HFFc6 (cell line): Measurements from ENCODE around the gene GNB1. TPM values are rescaled to one million over a fixed set of nuclear protein-coding genes. Genes with fewer than 3 reads are reported as not detected.
A peak's percentile ranks its signal among the peaks of the same experiment; 100 is the strongest.

Source experiments
- DNase-seq: peaks from one replicate; pipeline ENCODE4 v3.0.0-alpha.2; 2018
- H3K27ac Mint-ChIP-seq: 2 replicates; pipeline ENCODE4 v1.8.0; 2020; ENCODE audit warnings: mild to moderate bottlenecking, mixed read lengths
- H3K27me3 Mint-ChIP-seq: 2 replicates; pipeline ENCODE4 v1.8.0; 2021; ENCODE audit warnings: mild to moderate bottlenecking, moderate library complexity, mixed read lengths; ENCODE audit not compliant: insufficient read depth
- H3K36me3 Mint-ChIP-seq: 2 replicates; pipeline ENCODE4 v1.8.0; 2021; ENCODE audit warnings: low read depth, mixed read lengths
- H3K4me1 Mint-ChIP-seq: 2 replicates; pipeline ENCODE4 v1.8.0; 2020; ENCODE audit warnings: low read depth, mixed read lengths
- H3K4me3 Mint-ChIP-seq: 2 replicates; pipeline ENCODE4 v1.8.0; 2020; ENCODE audit warnings: mild to moderate bottlenecking, moderate library complexity, mixed read lengths
- H3K9me3 Mint-ChIP-seq: 2 replicates; pipeline ENCODE4 v1.8.0; 2020; ENCODE audit warnings: mild to moderate bottlenecking, mixed read lengths
- total RNA-seq, 6 experiments: library from RNA; stranded (reverse); fragmentation: NEBNext Ultra II Directional; extraction: Animal tissue kit (Norgen Biotek cat#: 25700); gene quantifications; 2 replicates in 1 of 6; 3 replicates in 5 of 6; pipeline ENCODE4 v1.2.3, GENCODE V29; 2021
- TF ChIP-seq, protein P1 (sequence below): fragments of 200-600 bp; sonication (generic); IDR thresholded peaks from 2 replicates; pipeline ENCODE4 v1.5.0; 2021; ENCODE audit warnings: antibody characterized with exemption, mild to moderate bottlenecking

Gene GNB1
- total RNA-seq, 6 experiments from 2014 or later: 502 to 618 (median 574) TPM

DNA sequence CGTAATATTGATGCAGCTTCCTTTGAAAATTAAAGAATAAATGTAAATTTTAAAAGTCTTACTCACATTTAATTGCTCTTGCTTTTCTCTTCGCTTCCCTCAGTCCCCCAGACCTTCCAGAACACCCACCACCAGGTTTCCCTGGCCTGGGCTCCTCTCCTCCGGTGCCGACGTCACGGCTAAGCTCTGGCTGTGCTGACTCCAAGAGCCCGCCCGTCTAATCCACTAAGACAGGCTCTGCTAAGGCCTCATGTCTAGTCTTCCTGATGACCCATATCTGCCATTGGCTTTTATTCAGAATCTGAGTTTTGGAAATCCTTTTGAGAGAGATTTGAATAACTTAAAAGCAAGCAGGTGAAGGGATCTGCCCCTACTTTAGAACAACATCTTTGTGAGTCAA is 58.7 kb downstream of the GNB1 start:
- Mint-ChIP-seq H3K9me3 (no peaks in the 10 kb centered on the region), H3K27ac (0 out of 2 replicates have a peak overlapping the region, but pooled peaks have one; percentile 43), H3K27me3 (no peaks in the 10 kb centered on the region; the same call in 1 of the 2 replicates), H3K4me3 (no peak overlapping the region), H3K36me3 (peaks cover 32% of the 10 kb centered on the region; the same call in 1 of the 2 replicates), H3K4me1 (peaks cover 45% of the 10 kb centered on the region)
- TF ChIP-seq, protein P1, sequence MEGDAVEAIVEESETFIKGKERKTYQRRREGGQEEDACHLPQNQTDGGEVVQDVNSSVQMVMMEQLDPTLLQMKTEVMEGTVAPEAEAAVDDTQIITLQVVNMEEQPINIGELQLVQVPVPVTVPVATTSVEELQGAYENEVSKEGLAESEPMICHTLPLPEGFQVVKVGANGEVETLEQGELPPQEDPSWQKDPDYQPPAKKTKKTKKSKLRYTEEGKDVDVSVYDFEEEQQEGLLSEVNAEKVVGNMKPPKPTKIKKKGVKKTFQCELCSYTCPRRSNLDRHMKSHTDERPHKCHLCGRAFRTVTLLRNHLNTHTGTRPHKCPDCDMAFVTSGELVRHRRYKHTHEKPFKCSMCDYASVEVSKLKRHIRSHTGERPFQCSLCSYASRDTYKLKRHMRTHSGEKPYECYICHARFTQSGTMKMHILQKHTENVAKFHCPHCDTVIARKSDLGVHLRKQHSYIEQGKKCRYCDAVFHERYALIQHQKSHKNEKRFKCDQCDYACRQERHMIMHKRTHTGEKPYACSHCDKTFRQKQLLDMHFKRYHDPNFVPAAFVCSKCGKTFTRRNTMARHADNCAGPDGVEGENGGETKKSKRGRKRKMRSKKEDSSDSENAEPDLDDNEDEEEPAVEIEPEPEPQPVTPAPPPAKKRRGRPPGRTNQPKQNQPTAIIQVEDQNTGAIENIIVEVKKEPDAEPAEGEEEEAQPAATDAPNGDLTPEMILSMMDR: no peak
- DNase-seq: no peak

DNA sequence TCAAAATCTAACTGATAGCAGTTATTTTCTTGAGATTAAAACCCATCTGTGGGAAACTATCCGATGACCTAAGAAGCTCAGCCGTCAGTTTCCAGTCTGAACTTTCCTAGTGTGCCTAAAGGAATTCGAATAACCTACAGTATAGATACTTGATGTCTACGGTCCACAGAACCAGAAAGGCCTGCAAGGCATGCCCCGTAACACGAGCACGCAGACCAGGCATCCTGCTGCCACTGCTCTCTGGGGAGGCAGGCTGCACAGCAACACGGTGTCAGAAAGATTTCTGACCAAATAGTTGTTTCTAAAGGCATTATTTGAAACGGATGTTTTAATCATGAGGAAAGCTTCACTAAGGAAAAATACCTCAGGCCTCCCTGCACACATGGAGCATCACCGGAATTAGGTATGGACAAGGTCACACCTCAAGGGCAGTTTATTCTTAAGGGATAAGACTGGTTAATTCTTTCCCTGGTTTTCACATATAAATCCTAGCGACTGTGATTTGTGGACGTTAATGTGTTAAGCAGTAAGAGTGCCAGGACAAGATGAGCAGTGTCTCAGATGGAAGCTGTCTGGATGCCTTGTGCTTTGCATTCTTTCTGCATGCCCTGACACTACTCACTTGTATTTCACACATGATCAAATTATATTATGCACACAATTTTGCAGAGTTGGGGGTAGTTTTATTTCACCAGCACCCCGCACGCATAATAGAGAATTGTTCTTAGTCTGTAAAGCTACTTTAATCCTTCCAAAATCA is 63.6 kb downstream of the GNB1 start:
- no peaks in the 10 kb centered on the region for H3K9me3 Mint-ChIP-seq
- no peak for DNase-seq
- peaks cover 43% of the 10 kb centered on the region for H3K4me1 Mint-ChIP-seq
- peaks cover 3% of the 10 kb centered on the region for H3K27me3 Mint-ChIP-seq
- H3K36me3 Mint-ChIP-seq: peaks cover 21% of the 10 kb centered on the region
- H3K27ac Mint-ChIP-seq: peak overlapping the region; percentile 82
- H3K4me3 Mint-ChIP-seq: peak overlapping the region; percentile 48; the same call in 1 of the 2 replicates
- TF ChIP-seq, protein P1: no peak

DNA sequence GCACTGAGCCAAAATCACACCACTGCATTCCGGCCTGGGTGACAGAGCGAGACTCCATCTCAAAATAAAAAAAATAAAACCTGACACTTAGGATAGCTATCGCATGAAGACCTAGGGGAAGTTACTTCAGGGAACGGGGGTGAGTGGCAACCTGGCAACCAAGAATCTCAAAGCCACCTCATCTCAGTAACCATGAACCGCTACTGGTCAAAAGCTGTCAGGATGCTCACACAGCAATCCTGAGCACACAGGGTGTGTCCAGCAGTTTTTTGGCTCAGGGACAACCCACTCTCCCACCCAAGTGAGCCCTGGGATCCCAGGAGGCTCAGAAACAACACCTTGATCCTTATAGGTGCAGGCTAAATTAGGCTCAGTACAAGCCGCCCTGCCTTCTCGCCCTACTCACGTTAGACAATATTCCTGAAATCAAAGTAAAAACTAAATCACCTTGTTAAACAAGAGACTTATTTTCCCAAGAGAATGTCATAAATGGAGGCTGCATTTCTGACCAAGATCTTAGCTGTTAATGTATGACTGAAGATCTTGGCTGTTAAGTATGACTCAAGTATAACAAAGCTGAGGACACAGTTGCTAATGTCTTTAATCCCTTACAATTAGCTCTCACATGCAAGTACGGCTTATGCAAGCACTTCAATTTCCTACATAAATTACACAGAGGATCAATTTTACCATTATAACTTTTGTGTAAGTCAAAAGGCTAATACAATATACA is 64.4 kb downstream of the GNB1 start:
- H3K36me3 Mint-ChIP-seq: peaks cover 18% of the 10 kb centered on the region
- peaks cover 41% of the 10 kb centered on the region for H3K4me1 Mint-ChIP-seq
- H3K4me3 Mint-ChIP-seq: no peak overlapping the region
- H3K27me3 Mint-ChIP-seq: peaks cover 4% of the 10 kb centered on the region
- no peaks in the 10 kb centered on the region for H3K9me3 Mint-ChIP-seq
- TF ChIP-seq, protein P1: no peak
- H3K27ac Mint-ChIP-seq: peak overlapping the region; percentile 82
- no peak for DNase-seq

DNA sequence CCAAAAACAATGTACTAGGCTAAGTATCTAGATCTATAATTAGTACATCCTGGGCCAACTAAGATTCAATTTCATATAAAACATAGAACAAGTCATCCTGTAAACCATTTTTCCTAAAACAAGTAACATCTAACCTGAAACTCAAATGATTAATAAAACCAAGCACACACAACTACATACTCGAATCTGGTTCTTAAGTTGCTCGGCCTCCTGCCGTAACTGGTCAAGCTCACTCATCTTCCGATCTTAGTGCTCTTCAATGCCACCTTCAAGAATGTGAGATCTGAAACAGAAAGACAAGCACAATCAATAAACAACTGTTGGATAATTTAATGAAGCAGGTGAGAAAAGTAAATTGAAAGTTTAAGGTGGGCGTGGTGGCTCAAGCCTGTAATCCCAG is 65.7 kb downstream of the GNB1 start:
- peak overlapping the region; percentile 19; the same call in 1 of the 2 replicates for H3K27ac Mint-ChIP-seq
- no peak overlapping the region for H3K4me3 Mint-ChIP-seq
- H3K4me1 Mint-ChIP-seq: peaks cover 41% of the 10 kb centered on the region

DNA sequence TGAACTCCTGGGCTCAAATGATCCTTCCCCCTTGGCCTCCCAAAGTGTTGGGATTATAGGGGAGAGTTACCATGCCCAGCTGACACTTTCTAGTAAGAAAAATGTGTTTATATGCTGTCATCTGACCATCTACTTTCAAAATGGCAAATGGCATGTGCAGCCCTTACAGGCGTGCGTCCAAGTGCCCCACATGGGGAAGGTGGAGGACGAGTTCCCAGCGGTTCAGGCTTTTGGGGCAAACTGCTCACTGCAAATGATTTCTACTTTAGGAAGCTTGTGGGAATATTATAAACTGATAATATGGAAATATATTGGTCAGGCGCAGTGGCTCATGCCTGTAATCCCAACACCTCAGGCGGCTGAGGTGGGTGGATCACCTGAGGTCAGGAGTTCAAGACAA is 71.1 kb downstream of the GNB1 start:
- no peak for DNase-seq
- peaks cover 22% of the 10 kb centered on the region for H3K36me3 Mint-ChIP-seq
- H3K27ac Mint-ChIP-seq: no peak overlapping the region
- H3K9me3 Mint-ChIP-seq: no peaks in the 10 kb centered on the region
- H3K27me3 Mint-ChIP-seq: peaks cover 4% of the 10 kb centered on the region
- no peak overlapping the region for H3K4me3 Mint-ChIP-seq
- TF ChIP-seq, protein P1: no peak
- H3K4me1 Mint-ChIP-seq: no peaks in the 10 kb centered on the region

More for the DNA sequence above, 65.7 kb downstream of the GNB1 start:
- H3K27me3 Mint-ChIP-seq: peaks cover 4% of the 10 kb centered on the region
- H3K9me3 Mint-ChIP-seq: no peaks in the 10 kb centered on the region
- peaks cover 18% of the 10 kb centered on the region for H3K36me3 Mint-ChIP-seq
- no peak for DNase-seq
- TF ChIP-seq, protein P1: no peak
